ENCODE measurements around the gene NUP93. TPM values are rescaled to one million over a fixed set of nuclear protein-coding genes. Genes with fewer than 3 reads are reported as not detected.

The NUP93 gene
- total RNA-seq, 4 donors from 2014 or later = 38.2 to 46.5 (median 41.2) TPM

GRCh38 chr16:56861092-56861610, 131.2 kb downstream of the NUP93 start:
- Histone ChIP-seq H3K27me3 (peaks cover 0 to 5% (median 0%) of the 10 kb centered on the region in 4 donors), H3K9me3 (no peaks in the 10 kb centered on the region), H3K4me3 (no peak overlapping the region), H3K36me3 (no peaks in the 10 kb centered on the region), H3K27ac (no peak overlapping the region), H3K4me1 (no peaks in the 10 kb centered on the region)
- no peak for TF ChIP-seq POLR2A (IDR thresholded peaks at IDR 0.05)
- no peak for TF ChIP-seq CTCF (IDR thresholded peaks at IDR 0.05)
- DNase-seq = no peak
- WGBS, 2 donors = 20% methylated on average over 1 of the region's 3 CpGs; no CpG with 5 or more reads in 1 of the 2 donors
- intact Hi-C loops (cut with DNase I) = no loop called here

- Histone ChIP-seq H3K4me1 (peaks cover 0 to under 1% (median 0%) of the 10 kb centered on the region in 3 donors), H3K27ac (no peak overlapping the region), H3K9me3 (no peaks in the 10 kb centered on the region), H3K27me3 (peaks cover 0 to 5% (median 0%) of the 10 kb centered on the region in 4 donors), H3K4me3 (no peak overlapping the region), H3K36me3 (no peaks in the 10 kb centered on the region)
- DNase-seq = no peak
- intact Hi-C loops (cut with DNase I) = no loop called here
- no peak for TF ChIP-seq CTCF (IDR thresholded peaks at IDR 0.05)
- no peak for TF ChIP-seq POLR2A (IDR thresholded peaks at IDR 0.05)
- 89 to 93% methylated on average over 8 of the region's 8 CpGs for WGBS, 2 donors
Measured at GRCh38 chr16:56861756-56862155, 131.8 kb downstream of the NUP93 start.

GRCh38 chr16:56862776-56863175, 132.8 kb downstream of the NUP93 start:
- no peaks in the 10 kb centered on the region for H3K36me3 ChIP-seq
- no peak overlapping the region for H3K27ac ChIP-seq
- TF ChIP-seq CTCF (IDR thresholded peaks at IDR 0.05) (no peak), POLR2A (IDR thresholded peaks at IDR 0.05) (no peak)
- intact Hi-C loops (cut with DNase I) = no loop called here
- no peak overlapping the region for H3K4me3 ChIP-seq
- peaks cover 0 to 11% (median 4%) of the 10 kb centered on the region in 3 donors for H3K4me1 ChIP-seq
- H3K27me3 ChIP-seq = peaks cover 0 to 5% (median 0%) of the 10 kb centered on the region in 4 donors
- DNase-seq = no peak
- WGBS, 2 donors = 80 to 86% methylated on average over 4 to 5 of the region's 5 CpGs
- H3K9me3 ChIP-seq = no peaks in the 10 kb centered on the region

- no peaks in the 10 kb centered on the region for H3K36me3 ChIP-seq
- H3K27me3 ChIP-seq = peaks cover 0 to 5% (median 0%) of the 10 kb centered on the region in 4 donors
- H3K9me3 ChIP-seq = no peaks in the 10 kb centered on the region
- peaks cover 0 to 11% (median 4%) of the 10 kb centered on the region in 3 donors for H3K4me1 ChIP-seq
- intact Hi-C loops (cut with DNase I) = loop anchor here (5.0 kb wide), 1 partner anchor 87 kb away; no protein-coding TSS in a partner anchor
- TF ChIP-seq POLR2A (IDR thresholded peaks at IDR 0.05) (no peak), CTCF (IDR thresholded peaks at IDR 0.05) (no peak)
- H3K4me3 ChIP-seq = no peak within 1 kb of the TSS
- no peak for DNase-seq
- WGBS, 2 donors = 80 to 92% methylated on average over 1 to 10 of the region's 12 CpGs
- no peak within 1 kb of the TSS for H3K27ac ChIP-seq
Measured at GRCh38 chr16:56864960-56865359, 135.0 kb downstream of the NUP93 start, which contains the start of gene SLC12A3. SLC12A3 (plus strand) TSS chr16:56865207; CDS start chr16:56865236, 29 bp downstream.

GRCh38 chr16:56865394-56866062, 135.6 kb downstream of the NUP93 start:
- intact Hi-C loops (cut with DNase I) = loop anchor here (5.0 kb wide), 1 partner anchor 87 kb away; no protein-coding TSS in a partner anchor
- Histone ChIP-seq H3K27me3 (peaks cover 0 to 5% (median 0%) of the 10 kb centered on the region in 4 donors), H3K4me1 (peaks cover 0 to 11% (median 4%) of the 10 kb centered on the region in 3 donors), H3K4me3 (no peak overlapping the region), H3K9me3 (no peaks in the 10 kb centered on the region), H3K36me3 (no peaks in the 10 kb centered on the region), H3K27ac (no peak overlapping the region)
- TF ChIP-seq POLR2A (IDR thresholded peaks at IDR 0.05) = no peak
- TF ChIP-seq CTCF (IDR thresholded peaks at IDR 0.05) = no peak
- DNase-seq = no peak
- 93% methylated on average over 6 of the region's 13 CpGs for WGBS, 2 donors
